GM12873 (cell line): Measurements from ENCODE around the gene ARHGEF4.

Experiments
- CTCF ChIP-seq: IDR thresholded peaks from 2 replicates; pipeline ENCODE4 v1.5.1; 2012; ENCODE audit warnings: low read depth, mild to moderate bottlenecking, moderate library complexity, low read length, control low read depth; ENCODE audit not compliant: insufficient read depth; ENCODE audit errors: missing control alignments

ARHGEF4 gene

GRCh38 chr2:131035826-131036231, 199.1 kb downstream of the ARHGEF4 start:
- TF ChIP-seq CTCF = no peak

GRCh38 chr2:131036269-131036668, 199.6 kb downstream of the ARHGEF4 start:
- TF ChIP-seq CTCF = no peak

- no peak for TF ChIP-seq CTCF
These were observed 200.1 kb downstream of the ARHGEF4 start for GRCh38 chr2:131036696-131037397.

- no peak for TF ChIP-seq CTCF
These were observed 200.9 kb downstream of the ARHGEF4 start for GRCh38 chr2:131037398-131038257.

GRCh38 chr2:131038258-131039100, 201.8 kb downstream of the ARHGEF4 start:
- TF ChIP-seq CTCF = no peak

- no peak for TF ChIP-seq CTCF
These were observed 202.4 kb downstream of the ARHGEF4 start for GRCh38 chr2:131039101-131039440.

GRCh38 chr2:131039535-131039907, 202.8 kb downstream of the ARHGEF4 start:
- TF ChIP-seq CTCF = no peak
